Measurements from ENCODE around the gene RYR1. TPM values are rescaled to one million over a fixed set of nuclear protein-coding genes. Genes with fewer than 3 reads are reported as not detected.
"Not testable (repeated sequence)": the region's sequence is repeated elsewhere in the genome, so short reads cannot be mapped to it uniquely, and the experiment has no call there.

The RYR1 gene
- total RNA-seq, 1 donor from 2014 or later, result 2.4 TPM

DNA sequence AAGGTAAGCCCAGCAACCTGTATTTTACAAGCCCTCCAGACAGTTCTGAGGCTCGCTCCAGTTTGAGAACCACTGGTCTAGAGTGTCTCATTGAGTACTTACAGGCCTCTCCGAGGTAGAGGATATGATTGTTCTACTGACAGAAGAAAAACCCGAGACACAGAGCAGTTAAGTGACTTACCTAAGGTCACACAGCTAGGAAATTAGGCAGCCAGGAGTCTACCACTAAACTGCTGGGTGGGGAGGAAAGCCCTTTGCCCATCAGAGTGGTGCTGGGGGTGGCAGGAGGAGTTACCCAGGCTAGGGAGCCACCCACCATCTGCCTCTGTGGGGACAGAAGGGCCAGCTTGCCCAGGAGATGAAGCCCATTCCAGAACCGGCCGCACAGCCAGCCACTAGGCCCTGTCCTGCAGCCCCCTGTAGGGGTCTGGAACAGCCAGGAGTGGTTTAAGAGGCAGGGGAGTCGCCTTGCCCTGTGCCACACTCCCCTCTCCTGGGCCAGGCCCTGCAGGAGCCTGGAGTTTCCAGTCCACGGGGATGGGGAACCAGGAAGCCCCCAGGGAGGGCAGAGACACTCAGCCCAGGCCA is 8.2 kb upstream of the RYR1 start:
- intact Hi-C loops (cut with micrococcal nuclease), result no loop called here

DNA sequence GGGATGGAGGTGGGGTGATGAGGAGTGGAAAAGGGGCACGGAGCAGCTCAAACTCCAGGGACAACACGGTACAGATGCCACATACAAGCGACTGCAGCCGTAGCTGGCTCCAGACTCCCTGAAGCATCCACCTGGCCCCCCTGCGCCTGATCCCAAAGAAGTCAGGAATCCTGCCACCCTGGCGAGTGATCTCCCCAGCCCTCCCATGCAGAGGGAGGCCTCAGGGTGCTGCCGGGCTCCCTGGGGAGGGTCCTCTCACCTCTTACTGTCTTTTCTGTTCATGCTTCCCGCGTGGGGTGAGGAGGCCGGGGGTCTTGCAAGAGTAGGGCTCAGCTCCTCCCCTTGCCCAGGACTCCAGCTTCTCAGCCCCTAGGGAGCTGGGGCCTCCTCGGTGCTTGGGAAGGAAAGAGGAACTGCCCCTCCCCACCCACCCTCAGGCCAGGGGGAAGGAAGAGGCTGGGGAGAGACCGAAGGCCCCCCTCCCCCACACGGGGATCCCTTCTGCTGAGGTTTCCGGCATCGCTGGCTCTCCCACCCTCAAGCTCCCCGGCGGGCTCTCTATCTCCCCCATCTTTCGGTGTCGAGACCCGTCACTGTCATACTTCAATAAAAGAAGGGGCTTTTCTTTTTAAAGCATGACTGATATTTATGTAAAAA is 7.6 kb upstream of the RYR1 start, which contains the start of gene RASGRP4:
TSS of gene RASGRP4 (minus strand) at position 410 of the 657 bp plus-strand sequence. CDS start at position 282, 128 bp downstream.
- intact Hi-C loops (cut with micrococcal nuclease), result no loop called here

DNA sequence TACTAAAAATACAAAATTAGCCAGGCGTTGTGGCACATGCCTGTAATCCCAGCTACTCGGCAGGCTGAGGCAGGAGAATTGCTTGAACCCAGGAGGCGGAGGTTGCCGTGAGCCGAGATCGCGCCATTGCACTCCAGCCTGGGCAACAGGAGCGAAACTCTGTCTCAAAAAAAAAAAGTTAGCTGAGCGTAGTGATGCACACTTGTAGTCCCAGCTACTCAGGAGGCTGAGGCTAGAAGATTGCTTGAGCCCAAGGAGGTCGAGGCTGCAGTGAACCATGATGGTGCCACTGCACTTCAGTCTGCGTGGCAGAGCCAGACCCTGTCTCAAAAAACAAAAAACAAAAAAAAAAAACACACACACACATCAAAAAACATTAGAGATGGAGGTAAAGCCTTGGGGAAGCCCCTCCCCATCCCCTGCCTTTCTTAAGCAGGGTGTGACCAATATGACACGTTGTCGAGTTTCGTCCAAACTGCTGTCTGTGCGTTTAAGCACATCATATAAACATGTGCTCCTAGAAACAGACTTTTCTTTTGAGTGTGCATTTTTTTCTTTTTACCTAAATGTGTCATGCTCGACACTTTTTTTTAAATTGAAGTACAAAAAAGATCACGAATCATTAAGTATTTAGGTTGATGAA is 6.3 kb upstream of the RYR1 start:
- intact Hi-C loops (cut with micrococcal nuclease), result not testable (repeated sequence)

- intact Hi-C loops (cut with micrococcal nuclease), result no loop called here
These were observed 4.3 kb upstream of the RYR1 start for GRCh38 chr19:38429055-38429810.

GRCh38 chr19:38429811-38430156 is 3.7 kb upstream of the RYR1 start:
- intact Hi-C loops (cut with micrococcal nuclease), result no loop called here

DNA sequence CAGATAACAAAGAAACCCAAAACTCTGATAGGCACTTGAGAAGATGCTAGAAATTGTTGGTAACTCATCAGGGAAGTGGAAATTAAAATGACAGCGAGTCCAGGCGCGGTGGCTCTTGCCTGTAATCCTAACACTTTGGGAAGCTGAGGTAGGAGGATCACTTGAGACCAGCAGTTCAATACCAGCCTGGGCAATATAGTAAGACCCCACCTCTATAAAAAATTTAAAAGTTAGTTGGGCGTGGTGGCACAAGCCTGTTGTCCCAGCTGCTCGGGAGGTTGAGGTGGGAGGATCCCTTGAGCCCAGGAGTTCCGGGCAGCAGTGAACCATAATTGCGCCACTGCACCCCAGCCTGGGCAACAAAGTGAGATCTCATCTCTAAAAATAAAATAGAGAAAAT is 2.6 kb upstream of the RYR1 start:
- intact Hi-C loops (cut with micrococcal nuclease), result no loop called here

- intact Hi-C loops (cut with micrococcal nuclease), result no loop called here
These were observed 1.1 kb downstream of the RYR1 start for GRCh38 chr19:38434549-38435051.

DNA sequence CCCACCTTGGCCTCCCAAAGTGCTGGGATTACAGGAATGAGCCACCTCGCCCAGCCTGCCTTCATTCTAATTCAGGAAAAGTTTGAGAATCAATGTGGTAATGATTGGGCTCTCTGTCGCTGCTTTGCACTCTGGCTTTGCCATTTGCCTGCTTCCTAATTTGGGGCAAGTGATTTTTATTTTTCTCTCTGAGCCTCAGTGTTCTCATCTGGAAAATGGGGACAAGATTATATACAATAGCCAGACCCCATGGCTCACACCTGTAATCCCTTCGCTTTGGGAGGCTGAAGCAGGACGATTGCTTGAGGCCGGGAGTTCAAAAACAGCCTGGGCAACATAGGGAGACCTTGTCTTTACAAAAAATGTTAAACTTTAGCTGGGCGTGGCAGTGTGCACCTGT is 3.8 kb downstream of the RYR1 start:
- intact Hi-C loops (cut with micrococcal nuclease), result no loop called here

GRCh38 chr19:38437917-38438316 is 4.4 kb downstream of the RYR1 start:
- intact Hi-C loops (cut with micrococcal nuclease), result no loop called here

DNA sequence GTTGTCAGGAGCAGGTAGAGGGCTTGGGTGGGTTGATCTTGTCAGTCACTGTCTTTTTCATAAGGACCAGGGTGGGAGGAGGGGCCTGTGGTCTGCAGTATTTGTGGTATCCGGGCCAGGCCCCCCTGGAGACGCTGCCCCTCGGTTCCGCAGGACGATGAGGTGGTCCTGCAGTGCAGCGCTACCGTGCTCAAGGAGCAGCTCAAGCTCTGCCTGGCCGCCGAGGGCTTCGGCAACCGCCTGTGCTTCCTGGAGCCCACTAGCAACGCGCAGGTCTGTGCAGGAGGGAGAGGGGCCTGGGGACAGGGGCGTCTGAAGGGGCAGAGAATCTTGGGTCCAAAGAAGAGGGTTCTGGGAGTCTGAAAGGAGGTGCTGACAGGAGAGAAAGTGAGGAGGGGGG is 7.1 kb downstream of the RYR1 start:
- intact Hi-C loops (cut with micrococcal nuclease), result no loop called here

- intact Hi-C loops (cut with micrococcal nuclease), result no loop called here
These were observed 8.3 kb downstream of the RYR1 start for GRCh38 chr19:38441657-38442348.

DNA sequence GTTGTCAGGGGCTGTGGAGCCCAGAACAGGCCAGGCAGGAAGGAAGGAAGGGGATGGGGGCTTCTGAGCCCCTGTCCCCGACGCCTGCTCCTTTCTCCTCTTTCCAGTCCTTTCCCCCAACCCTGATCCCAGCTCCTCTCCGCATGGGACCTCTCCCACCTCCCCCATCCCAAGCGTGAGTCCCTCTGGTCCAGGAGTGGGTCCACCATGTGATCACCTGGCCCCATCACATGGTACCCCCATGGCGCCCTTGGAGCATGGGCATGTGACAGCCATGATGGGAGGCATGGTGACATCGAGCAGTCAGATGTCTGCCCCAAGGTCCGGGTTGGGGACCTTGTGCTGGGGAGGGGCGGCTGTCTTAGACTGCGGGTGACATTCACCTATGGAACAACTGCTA is 9.2 kb downstream of the RYR1 start:
- intact Hi-C loops (cut with micrococcal nuclease), result no loop called here

- intact Hi-C loops (cut with micrococcal nuclease), result no loop called here
These were observed 10.0 kb downstream of the RYR1 start for GRCh38 chr19:38443458-38443999.

DNA sequence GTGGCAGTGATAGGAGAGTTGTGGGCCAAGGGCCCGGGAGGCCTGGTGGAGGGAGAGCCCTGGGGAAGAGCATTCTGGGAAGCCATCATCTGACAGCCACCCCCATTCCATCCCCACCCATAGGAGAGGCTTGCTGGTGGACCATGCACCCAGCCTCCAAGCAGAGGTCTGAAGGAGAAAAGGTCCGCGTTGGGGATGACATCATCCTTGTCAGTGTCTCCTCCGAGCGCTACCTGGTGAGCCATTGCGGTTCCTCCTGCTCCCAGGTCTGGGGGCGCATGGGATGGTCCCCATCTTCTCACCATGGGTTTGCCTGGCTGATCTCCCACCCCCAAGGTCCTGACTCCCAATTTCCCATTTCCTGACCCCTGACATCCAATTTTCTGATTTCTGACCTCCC is 10.5 kb downstream of the RYR1 start:
- intact Hi-C loops (cut with micrococcal nuclease), result no loop called here

- intact Hi-C loops (cut with micrococcal nuclease), result no loop called here
These were observed 11.9 kb downstream of the RYR1 start for GRCh38 chr19:38445362-38445761.

DNA sequence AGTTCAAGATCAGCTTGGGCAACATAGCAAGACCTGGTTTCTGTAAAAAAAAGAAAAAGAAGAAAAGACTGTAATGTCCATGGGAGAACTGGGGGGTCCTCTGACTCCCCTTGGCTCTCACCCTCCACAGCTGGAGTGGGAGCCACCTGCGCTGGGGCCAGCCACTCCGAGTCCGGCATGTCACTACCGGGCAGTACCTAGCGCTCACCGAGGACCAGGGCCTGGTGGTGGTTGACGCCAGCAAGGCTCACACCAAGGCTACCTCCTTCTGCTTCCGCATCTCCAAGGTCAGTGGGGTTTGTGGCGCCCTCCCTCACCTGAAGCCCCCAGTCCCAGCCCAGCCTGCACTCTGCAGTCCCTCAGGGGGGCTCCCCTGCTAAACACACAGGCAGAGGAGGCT is 14.7 kb downstream of the RYR1 start:
- intact Hi-C loops (cut with micrococcal nuclease), result no loop called here

- intact Hi-C loops (cut with micrococcal nuclease), result no loop called here
These were observed 16.0 kb downstream of the RYR1 start for GRCh38 chr19:38449518-38449917.

DNA sequence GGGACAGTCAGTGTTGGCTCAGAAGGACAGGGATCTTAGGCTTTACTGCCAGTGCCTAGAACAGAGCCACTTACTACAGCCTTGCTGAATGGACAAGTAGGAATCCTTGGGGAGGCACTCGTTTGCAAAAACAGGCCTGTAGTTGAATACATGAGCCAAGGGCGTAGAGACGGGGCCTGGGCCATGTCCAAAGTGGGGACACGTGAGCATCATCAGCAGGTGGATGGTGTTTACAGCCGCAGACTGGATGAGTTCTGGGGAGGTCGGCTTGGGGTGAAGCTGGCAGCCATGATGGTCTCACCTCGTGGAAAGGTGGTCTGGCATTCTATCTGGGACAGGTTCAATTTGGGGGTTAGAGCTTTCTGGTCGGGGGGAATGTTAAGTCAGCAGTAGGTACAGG is 17.5 kb downstream of the RYR1 start:
- intact Hi-C loops (cut with micrococcal nuclease), result no loop called here

DNA sequence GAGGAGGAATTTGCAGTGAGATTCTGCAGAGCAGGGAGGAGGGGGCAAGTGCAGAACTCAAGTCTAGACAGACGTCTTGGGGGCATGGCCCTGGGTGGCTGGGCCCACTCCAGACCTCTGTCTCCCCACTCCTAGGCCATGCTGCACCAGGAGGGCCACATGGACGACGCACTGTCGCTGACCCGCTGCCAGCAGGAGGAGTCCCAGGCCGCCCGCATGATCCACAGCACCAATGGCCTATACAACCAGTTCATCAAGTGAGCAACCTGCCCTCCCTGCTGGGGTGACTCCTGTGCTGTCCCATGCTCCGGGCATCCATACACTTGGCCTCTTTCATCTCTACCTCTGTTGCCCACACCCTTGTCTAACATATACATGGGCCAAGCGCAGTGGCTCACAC is 18.1 kb downstream of the RYR1 start:
- intact Hi-C loops (cut with micrococcal nuclease), result no loop called here

DNA sequence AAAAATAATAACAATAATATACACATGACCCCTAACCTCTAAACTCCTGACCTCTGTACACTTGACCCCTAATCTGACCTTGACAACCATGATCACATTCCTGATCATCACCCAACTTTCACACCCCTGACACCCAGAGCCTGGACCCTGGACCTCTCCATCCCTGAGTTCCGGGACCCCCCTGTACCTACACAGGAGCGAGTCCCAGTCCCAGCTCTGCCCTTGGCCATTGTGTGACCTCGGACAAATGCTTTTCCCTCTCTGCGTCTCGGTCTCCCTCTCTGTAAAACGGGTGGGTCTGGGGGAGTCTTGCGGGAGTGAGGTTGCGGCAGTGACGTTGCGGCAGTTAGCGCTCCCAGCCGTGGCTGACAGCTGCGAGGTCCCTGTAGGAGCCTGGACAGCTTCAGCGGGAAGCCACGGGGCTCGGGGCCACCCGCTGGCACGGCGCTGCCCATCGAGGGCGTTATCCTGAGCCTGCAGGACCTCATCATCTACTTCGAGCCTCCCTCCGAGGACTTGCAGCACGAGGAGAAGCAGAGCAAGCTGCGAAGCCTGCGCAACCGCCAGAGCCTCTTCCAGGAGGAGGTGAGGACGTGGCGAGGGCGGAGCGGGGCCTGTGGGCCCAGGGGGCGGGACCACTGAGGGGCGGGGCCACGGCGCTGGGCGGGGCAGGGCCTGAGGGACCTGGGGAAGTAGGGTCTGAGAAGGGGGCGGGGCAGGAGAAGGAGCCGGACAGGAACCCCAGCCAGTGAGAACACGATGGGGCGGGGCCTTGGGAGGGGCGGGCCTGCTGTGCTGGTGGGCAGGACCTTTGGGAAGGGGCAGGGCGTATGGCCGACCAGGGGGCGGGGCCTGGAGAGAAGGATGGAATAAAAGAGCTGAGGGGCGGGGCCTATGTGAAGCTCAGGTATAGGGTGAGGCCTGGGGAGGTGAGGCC is 19.2 kb downstream of the RYR1 start:
- intact Hi-C loops (cut with micrococcal nuclease), result no loop called here
